Colonic mucosa (tissue), 4 donors: ENCODE data around the gene CHRNE. TPM values are rescaled to one million over a fixed set of nuclear protein-coding genes. Genes with fewer than 3 reads are reported as not detected.
"Not testable (repeated sequence)": the region's sequence is repeated elsewhere in the genome, so short reads cannot be mapped to it uniquely, and the experiment has no call there.

Experiments
- DNase-seq: peaks from one replicate; pipeline ENCODE4 v3.0.0-alpha.2; 2020
- H3K27ac ChIP-seq: fragments of 200-600 bp; one replicate; pipeline ENCODE4 v1.8.0; 2021
- H3K27me3 ChIP-seq: fragments of 200-600 bp; one replicate; pipeline ENCODE4 v1.8.0; 2021
- H3K36me3 ChIP-seq: fragments of 200-600 bp; one replicate; pipeline ENCODE4 v1.8.0; 2021
- H3K4me1 ChIP-seq: fragments of 200-600 bp; one replicate; pipeline ENCODE4 v1.8.0; 2021; ENCODE audit warnings: mild to moderate bottlenecking
- H3K4me3 ChIP-seq: fragments of 200-600 bp; one replicate; pipeline ENCODE4 v1.8.0; 2021
- H3K9ac ChIP-seq, 2 donors: one replicate each; pipeline ENCODE4 v1.7.0; 2013; ENCODE audit warnings: control low read depth in 2 of 2, low read depth in 2 of 2, low read length in 2 of 2
- H3K9me3 ChIP-seq: fragments of 200-600 bp; one replicate; pipeline ENCODE4 v1.8.0; 2021
- intact Hi-C: fragments of 100-400 bp; cut with DNase I; formaldehyde crosslinking; loops from one replicate; pipeline ENCODE4 v1.14.1; 2022
- total RNA-seq, 2 donors: library from RNA; stranded (reverse); fragmentation: NEBNext Ultra II Directional in 1 of 2; extraction: Animal tissue kit (Norgen Biotek cat#: 25700) in 1 of 2; gene quantifications; one replicate each; pipeline ENCODE4 v1.2.1, GENCODE V29; 2021
- TF ChIP-seq, protein P1 (sequence below): fragments of 200-600 bp; IDR thresholded peaks from one replicate; pipeline ENCODE4 v1.8.0; 2022; ENCODE audit warnings: antibody characterized with exemption, mild to moderate bottlenecking
- donor health status: healthy.
- donor health status: DM: no; HTN: no; CAD: no.
- donor health status: DM: no; HTN: no; CAD: no.

CHRNE gene
- total RNA-seq, 2 donors from 2014 or later, result 1.1 TPM; not detected in 1

DNA sequence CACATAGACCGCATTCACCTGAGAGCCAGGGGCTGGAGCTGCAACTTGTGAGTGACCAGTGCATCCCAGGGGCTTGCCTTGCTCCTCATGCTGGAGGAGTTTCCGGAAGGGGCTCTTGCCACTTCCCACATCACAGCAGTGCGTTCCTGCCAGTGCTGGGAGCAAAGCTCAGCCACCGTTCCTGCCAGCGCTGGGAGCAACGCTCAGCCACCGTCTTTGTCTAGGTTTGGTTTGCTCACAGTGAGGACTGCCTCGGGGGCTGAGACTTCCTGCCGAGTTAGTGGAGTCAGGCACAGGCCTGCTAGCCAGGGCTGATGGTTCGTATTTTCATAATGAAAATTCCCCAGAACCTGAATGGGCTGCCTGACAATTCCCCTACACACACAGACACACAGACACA is 5.4 kb upstream of the CHRNE start:
- no peaks in the 10 kb centered on the region for H3K27me3 ChIP-seq
- H3K9ac ChIP-seq, result no peak overlapping the region
- TF ChIP-seq, protein P1, sequence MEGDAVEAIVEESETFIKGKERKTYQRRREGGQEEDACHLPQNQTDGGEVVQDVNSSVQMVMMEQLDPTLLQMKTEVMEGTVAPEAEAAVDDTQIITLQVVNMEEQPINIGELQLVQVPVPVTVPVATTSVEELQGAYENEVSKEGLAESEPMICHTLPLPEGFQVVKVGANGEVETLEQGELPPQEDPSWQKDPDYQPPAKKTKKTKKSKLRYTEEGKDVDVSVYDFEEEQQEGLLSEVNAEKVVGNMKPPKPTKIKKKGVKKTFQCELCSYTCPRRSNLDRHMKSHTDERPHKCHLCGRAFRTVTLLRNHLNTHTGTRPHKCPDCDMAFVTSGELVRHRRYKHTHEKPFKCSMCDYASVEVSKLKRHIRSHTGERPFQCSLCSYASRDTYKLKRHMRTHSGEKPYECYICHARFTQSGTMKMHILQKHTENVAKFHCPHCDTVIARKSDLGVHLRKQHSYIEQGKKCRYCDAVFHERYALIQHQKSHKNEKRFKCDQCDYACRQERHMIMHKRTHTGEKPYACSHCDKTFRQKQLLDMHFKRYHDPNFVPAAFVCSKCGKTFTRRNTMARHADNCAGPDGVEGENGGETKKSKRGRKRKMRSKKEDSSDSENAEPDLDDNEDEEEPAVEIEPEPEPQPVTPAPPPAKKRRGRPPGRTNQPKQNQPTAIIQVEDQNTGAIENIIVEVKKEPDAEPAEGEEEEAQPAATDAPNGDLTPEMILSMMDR, result no peak
- H3K4me1 ChIP-seq, result no peaks in the 10 kb centered on the region
- H3K27ac ChIP-seq, result no peak overlapping the region
- intact Hi-C loops, result no loop called here
- no peaks in the 10 kb centered on the region for H3K9me3 ChIP-seq
- DNase-seq, result no peak
- no peak overlapping the region for H3K4me3 ChIP-seq
- H3K36me3 ChIP-seq, result no peaks in the 10 kb centered on the region

DNA sequence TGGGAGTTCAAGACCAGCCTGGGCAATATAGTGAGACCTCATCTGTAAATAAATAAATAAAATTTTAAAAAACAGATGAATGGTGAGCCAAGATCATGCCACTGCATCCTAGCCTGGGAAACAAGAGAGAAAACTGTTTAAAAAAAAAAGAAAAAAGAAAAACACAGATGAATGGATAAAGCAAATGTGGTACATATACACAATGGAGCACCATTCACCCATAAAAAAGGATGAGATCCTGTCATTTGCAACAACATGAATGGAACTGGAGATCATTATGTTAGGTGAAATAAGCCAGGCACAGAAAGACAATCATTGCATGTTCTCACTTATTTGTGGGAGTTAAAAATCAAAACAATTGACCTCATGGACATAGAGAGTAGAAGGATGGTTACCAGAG is 3.7 kb upstream of the CHRNE start:
- H3K4me1 ChIP-seq, H3K9ac ChIP-seq, H3K27ac ChIP-seq, H3K36me3 ChIP-seq, H3K4me3 ChIP-seq, H3K9me3 ChIP-seq, DNase-seq, intact Hi-C loops, H3K27me3 ChIP-seq: not testable (repeated sequence)

- intact Hi-C loops, result loop anchor here (5.0 kb wide), 1 partner anchor 70 kb away; no protein-coding TSS in a partner anchor
- TF ChIP-seq, protein P1, result no peak
- Histone ChIP-seq H3K9ac (peak overlapping the region in 1 of 2 donors; percentile 9), H3K27me3 (peaks cover 3% of the 10 kb centered on the region), H3K36me3 (no peaks in the 10 kb centered on the region), H3K27ac (no peak overlapping the region), H3K4me1 (peaks cover 14% of the 10 kb centered on the region), H3K4me3 (no peak overlapping the region), H3K9me3 (no peaks in the 10 kb centered on the region)
- DNase-seq, result no peak
Observed at GRCh38 chr17:4902540-4902939, 358 bp downstream of the CHRNE start.

GRCh38 chr17:4901648-4902344 is 1.1 kb downstream of the CHRNE start:
- Histone ChIP-seq H3K9ac (no peak overlapping the region), H3K36me3 (no peaks in the 10 kb centered on the region), H3K4me3 (no peak overlapping the region), H3K9me3 (no peaks in the 10 kb centered on the region), H3K27me3 (peaks cover 3% of the 10 kb centered on the region), H3K27ac (no peak overlapping the region), H3K4me1 (peaks cover 14% of the 10 kb centered on the region)
- TF ChIP-seq, protein P1, result no peak
- DNase-seq, result peak; percentile 76
- intact Hi-C loops, result loop anchor here (5.0 kb wide), 1 partner anchor 71 kb away; no protein-coding TSS in a partner anchor

GRCh38 chr17:4901108-4901647 is 1.7 kb downstream of the CHRNE start:
- TF ChIP-seq, protein P1, result no peak
- no peak overlapping the region for H3K4me3 ChIP-seq
- peaks cover 3% of the 10 kb centered on the region for H3K27me3 ChIP-seq
- peak overlapping the region in 1 of 2 donors; percentile 51 for H3K9ac ChIP-seq
- no peaks in the 10 kb centered on the region for H3K36me3 ChIP-seq
- no peak for DNase-seq
- no peak overlapping the region for H3K27ac ChIP-seq
- H3K9me3 ChIP-seq, result no peaks in the 10 kb centered on the region
- peaks cover 14% of the 10 kb centered on the region for H3K4me1 ChIP-seq
- intact Hi-C loops, result loop anchor here (5.0 kb wide), 1 partner anchor 71 kb away; no protein-coding TSS in a partner anchor
